NCI-H748 (cell line): Measurements from ENCODE around the gene LHX4.

Experiments used
- DNase-seq: peaks from one replicate; lab custom pipeline; 2025; ENCODE audit not compliant: unreplicated experiment; lab: John Stamatoyannopoulos, UW

LHX4 gene

DNA sequence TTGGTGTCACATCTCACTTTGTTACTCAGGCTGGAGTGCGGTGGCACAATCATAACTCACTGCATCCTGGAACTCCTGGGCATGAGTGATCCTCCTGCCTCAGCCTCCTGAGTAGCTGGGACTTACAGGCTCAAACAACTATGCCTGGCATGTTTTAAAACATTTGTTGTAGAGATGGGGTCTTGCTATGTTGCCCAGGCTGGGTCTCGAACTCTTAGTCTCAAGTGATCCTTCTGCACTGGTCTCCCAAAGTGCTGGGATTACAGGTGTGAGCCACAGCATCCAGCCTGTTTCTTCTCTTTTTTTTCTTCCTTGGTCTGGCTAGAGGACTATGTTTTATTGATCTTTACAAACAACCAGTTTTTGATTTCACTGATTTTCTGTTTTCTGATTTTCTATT lies 64.6 kb downstream of the LHX4 start:
- no peak for DNase-seq

DNA sequence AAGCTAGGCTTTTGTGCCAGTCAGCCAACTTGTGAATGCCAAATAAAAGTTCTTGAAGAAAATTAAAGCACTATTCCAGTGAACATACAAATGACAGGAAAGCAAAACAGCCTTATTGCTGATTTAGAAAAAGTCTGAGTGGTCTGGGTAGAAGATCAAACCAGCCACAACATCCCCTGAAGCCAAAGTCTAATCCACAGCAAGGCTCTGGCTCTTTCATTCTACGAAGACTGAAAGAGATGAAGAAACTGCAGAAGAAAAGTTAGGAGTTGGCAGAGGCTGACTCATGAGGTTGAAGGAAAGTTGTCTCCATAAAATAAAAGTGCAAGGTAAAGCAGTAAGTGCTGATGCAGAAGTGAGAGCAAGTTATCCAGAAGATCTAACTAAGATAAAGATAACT lies 65.9 kb downstream of the LHX4 start:
- DNase-seq: no peak

DNA sequence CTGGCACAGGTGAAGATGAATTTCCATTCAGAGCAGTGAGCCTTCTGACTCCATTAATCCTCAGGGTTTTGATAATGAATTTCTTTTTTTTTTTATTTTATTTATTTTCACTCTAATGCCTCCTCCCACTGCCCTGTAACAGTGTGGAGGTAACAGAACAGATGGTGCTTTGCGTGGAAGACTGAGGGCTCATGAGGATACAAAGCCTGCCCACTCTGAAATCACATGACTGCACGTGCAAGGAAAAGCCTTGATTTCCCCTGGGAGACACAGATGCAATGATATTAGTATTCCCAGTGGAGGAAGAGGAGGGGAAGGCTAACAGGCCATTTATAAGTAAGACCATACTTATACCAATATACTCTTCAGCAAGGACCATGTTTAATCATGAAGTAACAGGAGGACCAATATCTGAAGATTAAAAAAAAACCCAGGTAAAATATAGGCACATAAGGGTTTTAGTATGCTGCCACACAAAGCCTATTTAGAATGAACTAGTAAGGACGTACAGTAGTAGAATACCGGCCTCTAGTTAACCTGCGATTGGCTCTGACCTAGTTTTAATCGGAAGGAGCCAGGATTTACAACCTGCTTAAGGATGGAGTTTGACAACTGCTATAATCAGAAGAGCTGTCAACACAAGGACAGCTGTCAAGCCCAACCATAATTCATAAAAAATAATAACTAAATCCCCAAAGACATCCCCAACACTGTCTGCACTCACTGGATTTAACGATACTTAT lies 69.6 kb downstream of the LHX4 start:
- no peak for DNase-seq

DNA sequence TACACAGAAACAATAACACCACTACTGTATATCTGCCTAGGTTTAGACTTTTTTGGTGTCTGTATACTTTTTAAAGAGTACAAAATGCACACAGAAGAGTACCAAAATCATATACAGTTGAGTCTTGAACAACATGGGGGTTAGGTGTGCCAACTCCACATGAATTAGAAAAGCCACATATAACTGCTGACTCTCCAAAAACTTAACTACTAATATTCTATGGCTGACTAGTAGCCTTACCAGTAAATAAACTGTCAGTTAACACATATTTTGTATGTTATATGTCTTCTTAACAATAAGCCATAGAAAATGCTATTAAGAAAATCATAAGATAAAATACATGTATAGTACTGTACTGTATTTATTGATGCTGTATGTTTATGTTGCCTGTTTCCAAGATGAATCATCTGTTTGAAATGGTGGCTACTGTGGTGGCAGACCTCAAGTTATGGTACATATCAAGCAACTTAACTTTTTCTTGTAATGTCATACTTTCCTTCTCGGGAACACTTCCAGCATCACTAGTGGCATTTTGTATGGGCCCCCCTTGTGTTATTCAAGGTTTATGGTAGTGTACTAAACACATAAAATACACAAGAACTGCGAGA lies 71.2 kb downstream of the LHX4 start:
- no peak for DNase-seq

DNA sequence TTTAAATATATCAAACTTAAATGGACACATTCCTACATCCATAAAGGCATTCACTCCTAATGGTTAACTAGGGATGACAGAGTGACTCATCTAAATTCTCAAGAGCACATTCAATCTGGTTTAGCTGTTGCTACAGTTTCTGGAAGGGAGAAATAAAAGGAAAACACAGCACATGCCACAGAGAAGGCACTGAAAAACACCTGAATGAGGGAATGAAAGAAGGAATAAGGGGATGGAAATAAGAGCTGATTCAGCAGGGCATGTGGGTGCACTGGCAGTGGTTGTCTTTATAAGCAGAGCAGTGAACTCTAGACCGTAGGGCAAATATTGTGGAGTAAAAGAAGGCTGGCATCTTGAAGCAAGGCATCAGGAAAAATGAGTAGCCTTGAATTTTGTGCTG lies 79.3 kb downstream of the LHX4 start:
- no peak for DNase-seq

DNA sequence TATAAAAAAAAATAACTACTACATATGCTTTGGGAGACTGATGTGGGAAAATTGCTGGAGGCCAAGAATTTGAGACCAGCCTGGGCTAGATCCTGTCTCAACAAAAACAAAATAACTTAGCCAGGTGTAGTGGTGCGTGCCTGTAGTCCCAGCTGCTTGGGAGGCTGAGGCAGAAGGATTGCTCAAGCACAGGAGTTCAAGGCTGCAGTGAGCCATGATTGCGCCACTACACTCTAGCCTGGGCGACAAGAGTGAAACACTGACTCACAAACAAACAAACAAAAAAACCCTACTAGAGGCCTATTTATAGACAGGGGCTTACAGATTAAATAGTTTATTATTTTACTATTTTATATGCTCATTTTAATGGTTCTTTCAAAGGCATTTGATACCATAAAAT lies 80.0 kb downstream of the LHX4 start:
- DNase-seq: no peak

DNA sequence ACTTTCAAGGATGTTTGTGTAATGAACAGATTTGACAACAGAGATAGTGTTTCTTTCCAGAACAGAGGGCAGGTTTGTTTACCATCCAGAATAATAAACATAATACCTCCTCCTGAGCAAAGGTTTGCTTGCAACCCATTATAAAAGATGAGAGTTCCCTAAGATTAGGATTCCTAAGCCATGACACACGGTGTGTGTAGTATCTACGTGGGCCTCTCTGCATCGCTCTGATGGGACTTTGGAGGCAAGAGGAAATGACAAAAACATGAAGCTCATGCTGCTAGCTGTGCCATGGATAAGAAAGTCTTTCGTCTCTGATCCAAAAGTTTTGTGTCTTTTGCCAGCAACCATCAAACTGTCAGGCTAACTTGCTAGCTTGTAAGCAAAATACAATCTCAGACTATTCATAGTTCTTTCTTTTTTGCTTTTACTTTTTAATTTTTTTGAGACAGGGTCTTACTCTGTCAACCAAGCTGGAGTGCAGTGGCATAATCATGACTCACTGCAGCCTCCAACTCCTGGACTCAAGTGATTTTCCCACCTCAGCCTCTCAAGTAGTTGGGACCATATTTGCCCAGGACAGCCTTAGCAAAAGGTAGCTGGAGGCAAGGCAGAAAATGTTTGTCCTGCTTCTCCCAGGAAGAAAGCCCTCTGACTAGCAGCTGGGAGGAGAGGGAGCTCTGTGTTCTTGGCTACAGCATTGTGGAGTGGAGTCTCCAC lies 81.1 kb downstream of the LHX4 start:
- no peak for DNase-seq

- no peak for DNase-seq
These were observed 82.9 kb downstream of the LHX4 start for GRCh38 chr1:180312926-180313325.

- DNase-seq: no peak
These were observed 97.0 kb downstream of the LHX4 start for GRCh38 chr1:180327089-180327488.
